ENCODE measurements around the gene RBM39.

RBM39 gene

DNA sequence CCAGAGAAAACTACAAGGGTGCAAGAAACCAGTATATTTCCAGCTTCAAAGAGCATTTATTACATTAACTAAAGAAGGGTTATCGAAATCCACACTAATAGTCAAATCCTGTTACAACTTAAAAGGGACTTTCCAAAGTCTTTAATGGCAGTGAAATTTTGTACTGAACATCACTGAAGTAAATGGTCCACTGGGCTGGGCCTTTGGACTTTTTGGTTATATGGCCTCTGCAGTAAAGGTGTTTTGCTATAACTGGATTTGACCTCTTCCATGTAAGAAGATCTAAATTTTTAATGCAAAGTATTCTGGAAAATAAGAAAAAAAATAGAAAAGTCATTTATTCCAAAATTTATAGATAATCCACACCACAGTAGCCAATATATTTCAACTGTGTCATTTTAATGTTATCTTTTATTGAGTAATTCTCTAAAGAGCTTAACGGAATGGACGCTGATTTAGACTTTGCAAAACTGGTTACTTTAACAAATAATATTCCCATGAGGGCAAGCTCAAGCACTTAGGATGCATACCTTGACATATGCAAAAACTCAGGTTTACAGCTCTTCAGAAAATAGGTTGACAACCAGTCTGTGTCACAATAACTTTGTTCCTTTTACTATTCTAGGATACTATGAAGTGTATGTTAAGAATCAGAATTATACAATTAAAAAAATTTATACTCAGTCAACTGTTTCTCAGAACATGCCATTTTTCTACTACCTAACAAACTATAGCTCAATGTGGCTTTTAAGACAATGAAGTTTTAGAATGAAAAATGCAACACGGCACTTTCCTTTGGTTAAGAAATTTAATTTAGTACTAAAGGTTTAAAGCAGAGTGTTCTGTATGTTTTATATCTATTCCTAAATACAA, 7.0 kb downstream of the RBM39 start:
- H3K4me1 ChIP-seq (ENCODE audit: control insufficient read depth in 2 of 2, insufficient read depth in 2 of 2, low read length in 2 of 2), result peaks cover 11 to 20% of the 10 kb centered on the region in 2 donors
- no peak overlapping the region for H3K9ac ChIP-seq (ENCODE audit: low read depth in 1 of 2, low read length in 2 of 2)
- H3K4me3 ChIP-seq (ENCODE audit: low read length in 2 of 2), result no peak overlapping the region
- peaks cover 84 to 88% of the 10 kb centered on the region in 2 donors for H3K36me3 ChIP-seq (ENCODE audit: control insufficient read depth in 2 of 2, insufficient read depth in 2 of 2, low read length in 2 of 2)
- no peaks in the 10 kb centered on the region for H3K27me3 ChIP-seq (ENCODE audit: control insufficient read depth in 2 of 2, insufficient read depth in 2 of 2, low read length in 2 of 2)
- no peaks in the 10 kb centered on the region for H3K9me3 ChIP-seq (ENCODE audit: control insufficient read depth in 2 of 2, low read length in 2 of 2)
- H3K27ac ChIP-seq (ENCODE audit: low read depth in 2 of 2, low read length in 2 of 2), result no peak overlapping the region

DNA sequence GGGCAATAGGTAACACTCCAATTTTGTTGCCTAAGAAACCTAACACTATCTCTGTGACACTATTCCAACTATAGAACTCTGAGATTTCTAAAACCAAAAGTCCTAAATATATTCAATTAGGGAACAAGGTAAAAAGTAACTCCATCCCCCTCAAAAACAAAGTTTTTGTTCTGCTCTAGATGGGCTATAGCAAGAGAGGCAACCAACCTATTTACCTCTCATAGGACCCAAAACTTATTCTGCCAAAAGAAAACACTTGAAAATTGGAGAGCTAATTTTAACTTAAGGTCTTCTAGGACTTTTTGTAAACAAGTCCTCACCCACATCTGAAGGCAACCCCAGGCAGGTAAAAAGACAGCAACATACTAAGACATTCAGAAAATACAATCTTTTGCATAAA, 7.7 kb downstream of the RBM39 start:
- Histone ChIP-seq H3K9me3 (ENCODE audit: control insufficient read depth in 2 of 2, low read length in 2 of 2) (no peaks in the 10 kb centered on the region), H3K27ac (ENCODE audit: low read depth in 2 of 2, low read length in 2 of 2) (no peak overlapping the region), H3K27me3 (ENCODE audit: control insufficient read depth in 2 of 2, insufficient read depth in 2 of 2, low read length in 2 of 2) (no peaks in the 10 kb centered on the region), H3K36me3 (ENCODE audit: control insufficient read depth in 2 of 2, insufficient read depth in 2 of 2, low read length in 2 of 2) (peaks cover 84 to 89% of the 10 kb centered on the region in 2 donors), H3K4me3 (ENCODE audit: low read length in 2 of 2) (no peak overlapping the region), H3K9ac (ENCODE audit: low read depth in 1 of 2, low read length in 2 of 2) (no peak overlapping the region), H3K4me1 (ENCODE audit: control insufficient read depth in 2 of 2, insufficient read depth in 2 of 2, low read length in 2 of 2) (peaks cover 5 to 16% of the 10 kb centered on the region in 2 donors)

DNA sequence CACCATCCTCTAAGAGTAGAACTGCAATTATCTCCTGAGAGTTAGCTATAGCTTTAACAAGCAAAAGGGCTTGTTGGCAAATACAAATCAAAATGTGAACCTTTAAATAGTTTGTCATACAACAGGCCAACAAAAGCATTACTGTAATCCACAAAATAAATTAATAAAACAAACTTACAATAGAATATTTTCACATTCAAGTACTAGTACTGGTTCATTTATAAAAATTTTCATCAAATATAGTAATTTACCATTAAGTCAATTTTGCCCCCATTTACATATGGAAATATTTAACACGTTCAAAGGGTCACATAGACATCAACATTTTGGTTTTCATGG, 9.4 kb downstream of the RBM39 start:
- no peak overlapping the region for H3K4me3 ChIP-seq (ENCODE audit: low read length in 2 of 2)
- H3K9ac ChIP-seq (ENCODE audit: low read depth in 1 of 2, low read length in 2 of 2), result no peak overlapping the region
- H3K27ac ChIP-seq (ENCODE audit: low read depth in 2 of 2, low read length in 2 of 2), result no peak overlapping the region
- H3K36me3 ChIP-seq (ENCODE audit: control insufficient read depth in 2 of 2, insufficient read depth in 2 of 2, low read length in 2 of 2), result peaks cover 86 to 89% of the 10 kb centered on the region in 2 donors
- H3K4me1 ChIP-seq (ENCODE audit: control insufficient read depth in 2 of 2, insufficient read depth in 2 of 2, low read length in 2 of 2), result peaks cover 2 to 8% of the 10 kb centered on the region in 2 donors
- H3K27me3 ChIP-seq (ENCODE audit: control insufficient read depth in 2 of 2, insufficient read depth in 2 of 2, low read length in 2 of 2), result no peaks in the 10 kb centered on the region
- no peaks in the 10 kb centered on the region for H3K9me3 ChIP-seq (ENCODE audit: control insufficient read depth in 2 of 2, low read length in 2 of 2)

DNA sequence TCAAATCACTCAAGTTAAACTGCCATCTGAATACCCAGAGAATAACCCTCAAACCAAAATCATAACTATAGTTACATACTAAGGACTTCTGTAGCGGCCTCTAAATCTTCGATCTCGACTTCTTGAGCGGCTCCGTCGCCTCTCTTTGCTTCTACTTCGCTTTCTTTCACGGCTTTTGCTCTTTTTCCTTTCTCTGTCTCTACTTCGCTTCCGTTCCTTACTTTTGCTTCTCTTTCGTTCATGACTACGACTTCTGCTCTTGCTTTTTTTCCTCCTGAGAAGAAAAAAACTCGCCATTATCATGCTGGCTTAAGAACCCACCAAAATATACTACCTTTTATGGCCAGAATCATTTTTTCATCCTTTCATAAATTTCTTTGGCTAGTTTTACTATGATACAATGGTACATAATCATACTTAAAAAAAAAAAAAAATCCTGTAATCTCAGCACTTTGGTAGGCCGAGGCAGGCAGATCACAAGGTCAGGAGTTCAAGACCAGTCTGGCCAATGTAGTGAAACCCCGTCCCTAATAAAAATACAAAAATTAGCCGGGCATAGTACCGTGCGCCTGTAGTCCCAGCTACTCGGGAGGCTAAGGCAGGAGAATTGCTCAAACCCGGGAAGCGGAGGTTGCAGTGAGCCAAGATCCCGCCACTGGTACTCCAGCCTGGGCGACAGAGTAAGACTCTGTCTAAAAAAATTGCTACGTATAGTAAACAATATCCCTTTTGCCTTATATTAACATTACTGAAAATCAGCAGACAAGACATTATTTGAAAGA, 10.0 kb downstream of the RBM39 start:
- peaks cover 2 to 8% of the 10 kb centered on the region in 2 donors for H3K4me1 ChIP-seq (ENCODE audit: control insufficient read depth in 2 of 2, insufficient read depth in 2 of 2, low read length in 2 of 2)
- no peaks in the 10 kb centered on the region for H3K9me3 ChIP-seq (ENCODE audit: control insufficient read depth in 2 of 2, low read length in 2 of 2)
- no peak overlapping the region for H3K27ac ChIP-seq (ENCODE audit: low read depth in 2 of 2, low read length in 2 of 2)
- H3K36me3 ChIP-seq (ENCODE audit: control insufficient read depth in 2 of 2, insufficient read depth in 2 of 2, low read length in 2 of 2), result peaks cover 89% of the 10 kb centered on the region in 2 donors
- no peaks in the 10 kb centered on the region for H3K27me3 ChIP-seq (ENCODE audit: control insufficient read depth in 2 of 2, insufficient read depth in 2 of 2, low read length in 2 of 2)
- H3K4me3 ChIP-seq (ENCODE audit: low read length in 2 of 2), result no peak overlapping the region
- no peak overlapping the region for H3K9ac ChIP-seq (ENCODE audit: low read depth in 1 of 2, low read length in 2 of 2)

DNA sequence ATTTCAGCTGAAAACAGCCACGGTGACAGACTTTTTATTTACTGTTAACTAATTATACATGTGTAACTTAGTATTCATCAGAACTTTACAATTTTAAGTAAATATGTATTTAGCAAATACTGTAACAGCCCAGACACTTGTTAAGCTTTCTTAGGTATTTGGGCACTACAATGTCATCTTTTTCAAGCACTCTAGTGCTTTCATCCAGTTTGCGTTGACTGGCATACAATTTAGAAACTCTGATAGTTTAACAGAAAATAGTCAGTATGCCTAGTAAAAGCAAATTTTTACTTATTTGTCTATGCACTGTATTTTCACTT, 10.6 kb downstream of the RBM39 start:
- peaks cover 2 to 8% of the 10 kb centered on the region in 2 donors for H3K4me1 ChIP-seq (ENCODE audit: control insufficient read depth in 2 of 2, insufficient read depth in 2 of 2, low read length in 2 of 2)
- no peaks in the 10 kb centered on the region for H3K27me3 ChIP-seq (ENCODE audit: control insufficient read depth in 2 of 2, insufficient read depth in 2 of 2, low read length in 2 of 2)
- H3K9me3 ChIP-seq (ENCODE audit: control insufficient read depth in 2 of 2, low read length in 2 of 2), result no peaks in the 10 kb centered on the region
- H3K36me3 ChIP-seq (ENCODE audit: control insufficient read depth in 2 of 2, insufficient read depth in 2 of 2, low read length in 2 of 2), result peaks cover 91 to 92% of the 10 kb centered on the region in 2 donors
- no peak overlapping the region for H3K27ac ChIP-seq (ENCODE audit: low read depth in 2 of 2, low read length in 2 of 2)
- H3K9ac ChIP-seq (ENCODE audit: low read depth in 1 of 2, low read length in 2 of 2), result no peak overlapping the region
- H3K4me3 ChIP-seq (ENCODE audit: low read length in 2 of 2), result no peak overlapping the region

DNA sequence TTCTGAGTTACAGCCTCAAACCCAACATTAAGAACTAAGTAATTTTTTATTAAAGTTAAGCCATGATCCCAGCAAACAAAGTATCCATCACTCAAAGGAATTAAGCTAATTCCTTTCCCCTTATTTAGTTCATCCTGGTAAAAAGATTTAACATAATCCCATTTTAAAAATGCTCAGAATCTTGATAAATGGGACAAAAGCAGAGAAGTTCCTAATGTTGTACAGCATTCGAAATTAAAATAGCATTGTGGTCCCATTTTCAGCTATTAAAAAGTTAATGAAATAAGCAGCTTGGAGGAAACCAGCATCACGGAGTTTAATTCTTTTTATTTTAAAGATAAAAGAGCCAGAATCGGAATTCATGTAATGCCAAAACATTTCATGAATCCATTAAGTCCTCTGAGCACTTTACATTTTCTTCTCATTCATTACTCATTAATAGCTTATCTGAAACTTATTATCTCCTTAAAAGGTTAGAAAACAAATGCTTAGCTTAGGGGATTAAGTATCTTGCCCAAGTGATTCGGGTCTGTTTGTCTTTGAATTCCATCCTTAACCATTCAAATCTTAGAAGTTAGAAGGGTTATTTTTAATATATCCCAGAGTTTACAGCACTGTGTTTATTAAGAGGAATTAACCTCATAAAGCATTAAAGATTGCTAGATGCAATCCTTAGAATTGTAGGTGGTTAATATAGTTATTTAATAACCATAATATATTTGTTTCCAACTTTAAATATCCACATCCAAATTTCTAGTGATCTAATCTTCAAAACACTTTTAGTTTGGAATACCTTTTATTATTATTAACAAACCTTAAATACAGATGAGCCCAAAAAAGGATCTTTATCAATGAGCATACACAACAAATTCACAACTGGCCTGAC, 11.2 kb downstream of the RBM39 start:
- peaks cover 91 to 92% of the 10 kb centered on the region in 2 donors for H3K36me3 ChIP-seq (ENCODE audit: control insufficient read depth in 2 of 2, insufficient read depth in 2 of 2, low read length in 2 of 2)
- no peaks in the 10 kb centered on the region for H3K9me3 ChIP-seq (ENCODE audit: control insufficient read depth in 2 of 2, low read length in 2 of 2)
- no peak overlapping the region for H3K4me3 ChIP-seq (ENCODE audit: low read length in 2 of 2)
- peaks cover 2 to 6% of the 10 kb centered on the region in 2 donors for H3K4me1 ChIP-seq (ENCODE audit: control insufficient read depth in 2 of 2, insufficient read depth in 2 of 2, low read length in 2 of 2)
- no peak overlapping the region for H3K9ac ChIP-seq (ENCODE audit: low read depth in 1 of 2, low read length in 2 of 2)
- H3K27ac ChIP-seq (ENCODE audit: low read depth in 2 of 2, low read length in 2 of 2), result no peak overlapping the region
- no peaks in the 10 kb centered on the region for H3K27me3 ChIP-seq (ENCODE audit: control insufficient read depth in 2 of 2, insufficient read depth in 2 of 2, low read length in 2 of 2)

DNA sequence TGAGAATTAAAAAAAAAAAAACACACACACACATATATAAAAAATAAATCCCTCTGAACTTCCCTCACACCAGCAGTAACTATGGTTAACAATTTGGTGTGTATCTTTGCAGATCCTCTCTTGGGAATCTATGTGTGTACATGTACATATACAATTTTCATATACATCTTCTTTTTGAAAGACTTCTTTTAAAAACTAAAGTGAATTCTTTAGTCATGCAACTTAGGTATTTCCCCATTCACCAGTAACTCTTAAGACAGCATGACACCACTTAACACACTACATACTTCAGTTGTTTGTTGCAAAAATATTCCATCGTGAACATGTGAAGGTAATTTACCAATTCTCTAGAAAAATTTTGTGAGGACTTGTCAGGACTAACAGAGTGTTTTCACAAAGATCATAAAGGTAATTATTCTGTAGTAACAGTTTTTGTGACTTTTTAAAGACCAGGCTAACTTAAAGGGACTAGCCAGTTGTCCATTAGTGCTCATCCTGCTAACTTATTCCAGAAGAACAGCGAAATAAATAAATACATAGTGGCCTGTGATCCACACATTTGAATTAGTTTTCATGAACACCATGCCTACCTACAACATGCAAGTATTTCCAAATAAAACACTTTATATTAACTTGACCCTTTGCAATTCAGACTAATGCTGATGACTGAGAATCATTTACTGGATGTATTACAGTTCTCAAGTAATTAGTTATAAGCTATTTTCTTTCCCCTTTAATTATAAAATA, 12.1 kb downstream of the RBM39 start:
- Histone ChIP-seq H3K9me3 (ENCODE audit: control insufficient read depth in 2 of 2, low read length in 2 of 2) (no peaks in the 10 kb centered on the region), H3K4me3 (ENCODE audit: low read length in 2 of 2) (no peak overlapping the region), H3K4me1 (ENCODE audit: control insufficient read depth in 2 of 2, insufficient read depth in 2 of 2, low read length in 2 of 2) (peaks cover 2 to 3% of the 10 kb centered on the region in 2 donors), H3K36me3 (ENCODE audit: control insufficient read depth in 2 of 2, insufficient read depth in 2 of 2, low read length in 2 of 2) (peaks cover 92 to 93% of the 10 kb centered on the region in 2 donors), H3K27ac (ENCODE audit: low read depth in 2 of 2, low read length in 2 of 2) (no peak overlapping the region), H3K9ac (ENCODE audit: low read depth in 1 of 2, low read length in 2 of 2) (no peak overlapping the region), H3K27me3 (ENCODE audit: control insufficient read depth in 2 of 2, insufficient read depth in 2 of 2, low read length in 2 of 2) (no peaks in the 10 kb centered on the region)

DNA sequence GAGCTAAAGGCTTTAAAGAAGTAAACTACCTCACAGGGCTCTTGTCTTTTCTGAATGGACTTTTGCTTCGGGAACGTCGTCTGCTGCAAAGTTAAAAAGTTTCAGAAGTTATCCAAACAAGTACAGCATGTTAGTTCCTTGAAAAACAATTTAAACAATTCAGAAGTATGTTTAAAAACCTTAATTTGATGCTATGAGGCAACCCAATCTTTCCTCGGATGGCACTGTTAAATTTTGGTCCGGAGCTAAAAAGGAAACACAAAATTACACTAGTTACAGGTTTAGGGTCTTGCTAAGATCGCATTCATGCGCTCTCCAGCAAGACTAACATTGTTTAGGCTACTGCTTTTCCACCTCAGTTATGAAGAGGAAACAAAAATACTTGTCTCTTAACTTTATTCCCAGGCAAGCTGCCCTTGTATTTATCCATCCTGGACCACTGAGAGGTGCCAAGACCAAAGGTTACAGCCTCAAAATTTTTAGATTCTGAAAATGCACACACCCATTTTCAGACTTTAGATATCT, 12.7 kb downstream of the RBM39 start:
- Histone ChIP-seq H3K27ac (ENCODE audit: low read depth in 2 of 2, low read length in 2 of 2) (no peak overlapping the region), H3K9ac (ENCODE audit: low read depth in 1 of 2, low read length in 2 of 2) (no peak overlapping the region), H3K9me3 (ENCODE audit: control insufficient read depth in 2 of 2, low read length in 2 of 2) (no peaks in the 10 kb centered on the region), H3K27me3 (ENCODE audit: control insufficient read depth in 2 of 2, insufficient read depth in 2 of 2, low read length in 2 of 2) (no peaks in the 10 kb centered on the region), H3K4me1 (ENCODE audit: control insufficient read depth in 2 of 2, insufficient read depth in 2 of 2, low read length in 2 of 2) (no peaks in the 10 kb centered on the region), H3K4me3 (ENCODE audit: low read length in 2 of 2) (no peak overlapping the region), H3K36me3 (ENCODE audit: control insufficient read depth in 2 of 2, insufficient read depth in 2 of 2, low read length in 2 of 2) (peaks cover 92% of the 10 kb centered on the region in 2 donors)

DNA sequence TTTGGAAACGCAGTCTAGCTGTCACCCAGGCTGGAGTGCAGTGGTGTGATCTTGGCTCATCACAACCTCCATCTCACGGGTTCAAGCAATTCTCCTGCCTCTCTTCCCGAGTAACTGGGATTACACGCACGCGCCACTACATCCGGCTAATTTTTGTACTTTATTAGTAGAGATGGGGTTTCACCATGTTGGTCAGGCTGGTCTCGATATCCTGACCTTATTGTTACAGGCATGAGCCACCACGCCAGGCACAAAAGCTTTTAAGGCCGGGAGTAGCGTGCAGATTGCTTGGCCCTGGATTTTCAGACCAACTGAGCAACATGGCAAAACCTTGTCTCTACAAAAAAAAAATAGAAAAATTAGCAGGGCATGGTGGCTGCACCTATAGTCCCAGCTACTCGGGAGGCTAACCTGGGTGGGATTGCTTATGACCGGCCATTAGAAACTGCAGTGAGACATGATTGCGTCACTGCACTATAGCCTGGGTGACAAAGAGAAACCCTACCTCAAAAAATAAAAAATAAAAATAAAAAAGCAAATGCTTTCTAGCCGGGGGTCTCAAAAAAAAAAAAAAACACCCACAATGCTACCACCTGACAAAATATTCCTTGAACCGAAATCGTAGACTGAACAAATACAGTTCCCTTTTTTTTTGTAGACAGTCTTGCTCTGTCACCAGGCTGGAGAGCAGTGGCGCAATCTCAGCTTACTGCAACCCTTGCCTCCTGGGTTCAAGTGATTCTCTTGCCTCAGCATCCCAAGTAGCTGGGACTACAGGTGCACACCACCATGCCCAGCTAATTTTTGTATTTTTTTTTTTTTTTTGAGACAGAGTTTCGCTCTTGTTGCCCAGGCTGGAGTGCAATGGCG, 15.0 kb downstream of the RBM39 start:
- Histone ChIP-seq H3K9me3 (ENCODE audit: control insufficient read depth in 2 of 2, low read length in 2 of 2) (no peaks in the 10 kb centered on the region), H3K4me3 (ENCODE audit: low read length in 2 of 2) (no peak overlapping the region), H3K9ac (ENCODE audit: low read depth in 1 of 2, low read length in 2 of 2) (no peak overlapping the region), H3K27ac (ENCODE audit: low read depth in 2 of 2, low read length in 2 of 2) (no peak overlapping the region), H3K4me1 (ENCODE audit: control insufficient read depth in 2 of 2, insufficient read depth in 2 of 2, low read length in 2 of 2) (no peaks in the 10 kb centered on the region), H3K27me3 (ENCODE audit: control insufficient read depth in 2 of 2, insufficient read depth in 2 of 2, low read length in 2 of 2) (no peaks in the 10 kb centered on the region), H3K36me3 (ENCODE audit: control insufficient read depth in 2 of 2, insufficient read depth in 2 of 2, low read length in 2 of 2) (peaks cover 87 to 90% of the 10 kb centered on the region in 2 donors)
